HG02943 (cell line): ENCODE results near the gene TROAP.
"Not testable (repeated sequence)": the region's sequence is repeated elsewhere in the genome, so short reads cannot be mapped to it uniquely, and the experiment has no call there.

Experiments
- ATAC-seq: cut with Tn5 transposase; IDR thresholded peaks from one replicate; pipeline ENCODE4 v1.9.1; 2021; ENCODE audit warnings: mild to moderate bottlenecking, low read depth, moderate library complexity; ENCODE audit not compliant: unreplicated experiment

Gene TROAP

DNA sequence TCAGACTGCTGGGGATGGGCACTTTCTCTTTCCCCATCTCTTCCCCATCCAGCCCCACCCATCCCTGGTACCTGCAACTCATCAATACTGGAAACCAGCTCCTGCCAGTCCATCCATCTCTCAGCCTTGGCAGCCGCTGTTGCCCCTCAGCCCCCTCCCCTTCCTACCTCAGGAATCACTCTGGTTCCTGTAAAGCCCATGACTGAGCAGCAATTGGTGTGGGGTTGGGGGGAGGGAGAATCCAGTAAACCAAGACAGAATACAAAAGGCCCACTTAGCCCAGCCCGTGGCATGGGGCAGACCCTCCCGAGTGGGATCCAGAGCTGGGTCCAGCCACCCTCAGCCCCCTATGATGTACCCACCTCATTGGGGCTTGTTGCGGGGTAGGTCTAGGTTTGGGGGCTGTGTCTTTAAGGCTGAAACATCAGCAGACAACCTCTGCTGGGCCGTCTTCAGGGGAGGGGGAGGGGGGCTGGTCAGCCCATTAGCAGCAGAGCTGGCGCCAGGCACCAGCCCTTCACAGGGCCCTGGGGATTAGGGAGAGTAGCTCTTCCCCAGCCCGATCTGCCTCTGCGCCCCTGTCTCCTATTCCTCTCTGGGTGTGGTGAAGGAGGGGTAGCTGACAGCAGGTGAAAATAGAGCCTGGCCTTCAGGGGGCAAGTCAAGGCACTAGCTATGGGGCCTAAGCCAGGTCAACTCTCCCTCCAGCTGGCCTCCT is 28.8 kb upstream of the TROAP start:
- ATAC-seq, result no peak

DNA sequence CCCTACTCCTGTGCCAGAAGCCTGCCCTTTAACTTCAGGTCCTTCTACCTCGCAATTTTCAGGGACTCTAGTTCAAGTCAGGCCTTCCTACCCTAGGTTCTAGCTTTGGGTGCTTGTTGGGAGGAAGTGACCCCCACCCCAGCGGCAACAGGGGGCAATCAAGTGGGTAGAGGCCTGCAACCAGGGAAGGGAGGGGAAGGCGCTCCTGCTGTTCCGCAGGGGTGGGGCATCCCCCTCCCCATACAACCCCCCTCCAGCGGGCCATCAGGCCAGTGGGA is 28.3 kb upstream of the TROAP start:
- no peak for ATAC-seq

DNA sequence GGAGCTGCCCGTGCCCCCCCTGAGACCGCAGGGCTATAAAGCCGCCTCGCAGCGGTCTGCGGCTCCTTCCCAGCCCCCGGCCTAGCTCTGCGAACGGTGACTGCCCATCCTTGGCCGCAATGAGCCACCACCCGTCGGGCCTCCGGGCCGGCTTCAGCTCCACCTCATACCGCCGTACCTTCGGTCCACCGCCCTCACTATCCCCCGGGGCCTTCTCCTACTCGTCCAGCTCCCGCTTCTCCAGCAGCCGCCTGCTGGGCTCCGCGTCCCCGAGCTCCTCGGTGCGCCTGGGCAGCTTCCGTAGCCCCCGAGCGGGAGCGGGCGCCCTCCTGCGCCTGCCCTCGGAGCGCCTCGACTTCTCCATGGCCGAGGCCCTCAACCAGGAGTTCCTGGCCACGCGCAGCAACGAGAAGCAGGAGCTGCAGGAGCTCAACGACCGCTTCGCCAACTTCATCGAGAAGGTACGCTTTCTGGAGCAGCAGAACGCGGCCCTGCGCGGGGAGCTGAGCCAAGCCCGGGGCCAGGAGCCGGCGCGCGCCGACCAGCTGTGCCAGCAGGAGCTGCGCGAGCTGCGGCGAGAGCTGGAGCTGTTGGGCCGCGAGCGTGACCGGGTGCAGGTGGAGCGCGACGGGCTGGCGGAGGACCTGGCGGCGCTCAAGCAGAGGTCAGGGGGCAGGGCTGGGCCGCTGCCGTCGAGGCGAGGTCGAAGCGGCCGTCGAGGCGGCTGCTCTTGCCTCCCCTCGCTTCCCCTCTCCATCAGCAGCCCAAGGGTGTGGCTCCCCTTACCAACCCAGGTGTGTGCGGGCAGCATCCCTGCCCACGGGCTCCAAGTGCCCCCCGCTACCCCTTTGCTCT is 27.7 kb upstream of the TROAP start, which contains the start of gene PRPH:
Gene PRPH (plus strand): TSS at position 66 of the 855 bp plus-strand sequence. CDS start 54 bp downstream, at position 120.
- ATAC-seq, result no peak

DNA sequence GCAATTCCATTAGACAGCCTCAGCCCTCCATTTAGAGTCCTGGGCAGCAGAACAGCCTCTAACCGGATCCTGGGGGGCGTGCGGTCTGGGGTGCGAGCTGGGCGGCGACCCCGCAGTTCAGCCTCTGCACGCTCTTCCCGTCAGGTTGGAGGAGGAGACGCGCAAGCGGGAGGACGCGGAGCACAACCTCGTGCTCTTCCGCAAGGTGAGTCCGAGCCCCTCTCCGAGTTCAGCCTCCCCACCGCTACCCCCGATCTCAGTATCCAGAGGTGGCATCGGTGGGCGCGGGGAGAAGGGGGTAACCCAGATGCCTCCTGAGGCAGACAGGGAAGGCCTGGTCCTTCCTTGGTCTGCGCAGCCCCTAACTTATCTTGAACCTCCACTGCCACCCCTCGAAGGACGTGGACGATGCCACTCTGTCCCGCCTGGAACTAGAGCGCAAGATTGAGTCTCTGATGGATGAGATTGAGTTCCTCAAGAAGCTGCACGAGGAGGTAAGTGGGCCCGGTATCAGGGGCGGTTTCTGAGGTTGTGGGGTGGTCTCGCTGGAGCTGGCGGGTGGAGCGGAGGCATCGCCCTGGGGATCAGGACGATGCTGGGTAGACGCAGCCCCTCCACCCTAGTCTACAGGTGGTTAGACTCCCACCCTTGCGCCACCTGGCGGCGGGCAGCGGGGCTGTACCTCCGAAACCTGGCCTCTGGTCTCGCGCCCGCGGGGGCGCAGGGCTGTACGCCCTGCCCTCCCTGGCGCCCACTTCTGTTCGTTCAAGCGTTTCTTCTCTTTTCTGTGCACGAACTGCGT is 26.8 kb upstream of the TROAP start:
- ATAC-seq, result no peak

DNA sequence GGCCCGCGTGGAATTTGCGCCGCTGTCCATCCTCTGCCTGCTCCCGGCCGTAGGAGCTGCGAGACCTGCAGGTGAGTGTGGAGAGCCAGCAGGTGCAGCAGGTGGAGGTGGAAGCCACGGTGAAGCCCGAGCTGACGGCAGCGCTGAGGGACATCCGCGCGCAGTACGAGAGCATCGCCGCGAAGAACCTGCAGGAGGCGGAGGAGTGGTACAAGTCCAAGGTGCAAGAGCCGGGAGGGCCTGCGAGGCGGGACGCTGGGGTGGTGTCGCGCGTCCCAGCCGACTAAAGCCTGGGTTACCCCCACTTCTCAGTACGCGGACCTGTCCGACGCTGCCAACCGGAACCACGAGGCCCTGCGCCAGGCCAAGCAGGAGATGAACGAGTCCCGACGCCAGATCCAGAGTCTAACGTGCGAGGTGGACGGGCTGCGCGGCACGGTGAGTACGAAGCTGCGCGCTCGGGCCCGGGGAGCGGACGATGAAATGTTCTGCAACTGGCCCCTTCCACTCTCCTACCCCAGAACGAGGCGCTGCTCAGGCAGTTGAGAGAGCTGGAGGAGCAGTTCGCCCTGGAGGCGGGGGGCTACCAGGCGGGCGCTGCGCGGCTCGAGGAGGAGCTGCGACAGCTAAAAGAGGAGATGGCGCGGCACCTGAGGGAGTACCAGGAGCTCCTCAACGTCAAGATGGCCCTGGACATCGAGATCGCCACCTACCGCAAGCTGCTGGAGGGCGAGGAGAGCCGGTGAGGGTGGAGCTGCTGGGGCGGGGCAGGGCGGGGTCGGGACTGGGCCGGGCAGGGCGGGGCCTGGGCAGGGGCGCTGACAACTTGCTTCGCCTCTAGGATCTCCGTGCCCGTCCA is 26.0 kb upstream of the TROAP start:
- no peak for ATAC-seq

DNA sequence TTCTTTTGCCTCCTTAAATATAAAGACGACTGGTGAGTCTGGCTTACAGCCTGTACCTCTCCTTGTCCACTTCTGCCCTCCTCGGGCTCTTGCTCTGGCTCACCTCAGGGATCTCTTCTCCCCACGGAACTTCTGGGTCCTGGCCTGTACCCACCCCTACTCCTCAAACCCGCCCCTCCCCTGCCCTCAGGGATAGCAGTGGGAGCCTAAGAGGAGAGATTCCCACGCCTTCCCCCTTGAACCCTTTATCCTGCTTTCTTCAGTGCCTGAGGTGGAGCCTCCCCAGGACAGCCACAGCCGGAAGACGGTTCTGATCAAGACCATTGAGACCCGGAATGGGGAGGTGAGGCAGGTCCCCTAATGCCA is 25.4 kb upstream of the TROAP start:
- no peak for ATAC-seq

DNA sequence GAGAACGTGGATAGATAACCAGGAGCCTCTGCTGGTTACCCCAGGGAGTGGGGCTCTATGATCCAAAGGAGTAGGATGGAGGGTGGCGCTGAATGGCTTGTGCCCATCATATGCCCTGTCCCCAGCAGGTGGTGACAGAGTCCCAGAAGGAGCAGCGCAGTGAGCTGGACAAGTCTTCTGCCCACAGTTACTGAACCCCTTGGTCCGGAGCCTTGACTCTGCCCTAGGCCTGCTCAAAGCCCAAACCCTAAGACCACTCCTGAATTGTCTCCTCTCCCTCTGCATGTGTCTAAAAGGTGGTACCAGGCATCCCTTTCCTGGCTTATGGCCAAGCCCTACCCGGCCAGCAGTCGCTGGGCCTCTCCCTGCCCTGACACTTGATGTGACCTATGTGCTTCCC is 24.9 kb upstream of the TROAP start:
- ATAC-seq, result no peak

DNA sequence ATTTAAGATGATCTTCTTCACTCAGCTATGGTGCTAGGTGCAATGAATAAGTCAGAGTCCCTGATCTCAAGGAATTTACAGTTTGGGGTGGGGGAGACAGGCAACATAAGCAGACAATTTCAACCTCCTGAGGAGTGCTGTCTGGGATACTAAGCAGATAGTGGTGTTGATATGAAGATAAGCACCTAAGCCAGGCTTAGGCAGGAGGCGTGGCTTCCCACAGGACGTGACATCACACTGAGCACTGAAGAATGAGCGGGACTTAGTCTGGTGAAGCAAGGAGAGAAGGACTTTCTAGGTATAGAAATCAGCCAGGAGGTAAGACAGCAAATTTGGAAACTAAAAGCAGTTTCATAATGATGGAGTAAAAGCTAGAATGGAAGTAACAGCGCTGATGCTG is 21.3 kb upstream of the TROAP start:
- ATAC-seq, result no peak

DNA sequence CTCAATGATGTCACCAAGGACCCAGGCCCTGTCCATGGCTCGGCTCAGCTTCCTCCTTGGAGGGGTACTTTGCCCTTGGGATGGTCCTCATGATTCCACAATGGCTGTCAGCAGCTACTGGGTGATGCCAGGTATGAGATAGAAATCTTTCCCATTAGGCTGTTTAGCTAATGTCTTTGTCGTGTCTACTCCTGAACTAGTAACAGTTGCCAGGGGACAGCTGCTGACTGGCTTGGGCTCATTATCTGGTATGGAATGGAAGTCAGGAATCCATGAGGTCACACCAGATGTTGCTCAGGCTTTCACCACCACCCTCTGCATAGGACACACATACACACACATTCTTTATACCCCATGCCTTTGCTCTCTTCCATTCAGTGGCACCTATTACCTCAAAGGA is 18.9 kb upstream of the TROAP start:
- no peak for ATAC-seq

DNA sequence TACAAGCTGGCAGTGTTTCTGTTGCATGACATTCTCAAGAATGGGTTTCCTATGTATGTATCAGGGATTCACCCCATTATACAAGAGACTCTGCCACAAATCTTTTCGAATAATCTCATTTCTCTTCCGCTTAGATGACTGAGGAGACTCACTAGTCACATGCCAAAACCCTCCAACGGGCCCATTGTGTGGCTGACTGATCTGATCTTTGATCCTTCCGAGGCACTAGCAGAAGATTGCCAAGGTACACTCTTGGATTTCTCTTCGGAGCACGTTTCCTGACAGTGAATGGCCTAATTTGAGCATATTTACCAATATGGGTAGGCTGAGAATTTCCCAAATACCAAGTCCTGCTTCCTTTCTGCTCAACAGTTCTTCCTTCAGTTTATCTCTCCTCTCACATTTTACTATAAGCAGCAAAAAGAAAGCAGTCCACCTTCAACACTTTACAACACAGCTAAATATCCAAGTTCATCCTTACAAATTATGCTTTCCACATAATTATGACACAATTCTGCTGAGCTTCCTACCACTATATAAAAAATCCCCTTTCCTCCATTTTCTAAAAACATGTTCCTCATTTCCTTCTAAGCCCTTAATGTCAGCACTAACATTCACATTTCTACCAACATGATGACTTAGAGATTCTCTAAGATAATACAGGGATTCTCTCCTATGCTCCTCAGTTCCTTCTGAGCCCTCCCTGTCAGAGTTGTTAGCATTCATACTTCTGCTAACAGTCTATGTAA is 17.1 kb upstream of the TROAP start:
- no peak for ATAC-seq

DNA sequence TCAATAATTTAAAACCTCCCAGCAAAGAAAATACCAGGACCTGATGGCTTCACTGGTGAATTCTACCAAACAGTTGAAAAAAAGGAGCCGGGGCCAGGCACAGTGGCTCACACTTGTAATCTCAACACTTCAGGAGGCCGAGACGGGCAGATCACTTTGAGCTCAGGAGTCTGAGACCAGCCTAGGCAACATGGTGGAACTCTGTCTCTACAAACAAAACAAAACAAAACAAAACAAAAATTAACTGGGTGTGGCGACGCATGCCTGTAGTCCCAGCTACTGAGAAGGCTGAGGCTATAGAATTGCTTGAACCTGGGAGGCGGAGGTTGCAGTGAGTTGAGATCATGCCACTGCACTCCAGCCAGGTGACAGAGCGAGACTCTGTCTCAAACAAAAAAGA is 13.7 kb upstream of the TROAP start:
- ATAC-seq, result no peak

DNA sequence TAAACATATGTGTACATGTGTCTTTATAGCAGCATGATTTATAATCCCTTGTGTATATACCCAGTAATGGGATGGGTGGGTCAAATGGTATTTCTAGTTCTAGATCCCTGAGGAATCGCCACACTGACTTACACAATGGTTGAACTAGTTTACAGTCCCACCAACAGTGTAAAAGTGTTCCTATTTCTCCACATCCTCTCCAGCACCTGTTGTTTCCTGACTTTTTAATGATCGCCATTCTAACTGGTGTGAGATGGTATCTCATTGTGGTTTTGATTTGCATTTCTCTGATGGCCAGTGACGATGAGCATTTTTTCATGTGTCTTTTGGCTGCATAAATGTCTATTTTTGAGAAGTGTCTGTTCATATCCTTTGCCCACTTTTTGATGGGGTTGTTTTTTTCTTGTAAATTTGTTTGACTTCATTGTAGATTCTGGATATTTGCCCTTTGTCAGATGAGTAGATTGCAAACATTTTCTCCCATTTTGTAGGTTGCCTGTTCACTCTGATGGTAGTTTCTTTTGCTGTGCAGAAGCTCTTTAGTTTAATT is 12.5 kb upstream of the TROAP start:
- not testable (repeated sequence) for ATAC-seq

DNA sequence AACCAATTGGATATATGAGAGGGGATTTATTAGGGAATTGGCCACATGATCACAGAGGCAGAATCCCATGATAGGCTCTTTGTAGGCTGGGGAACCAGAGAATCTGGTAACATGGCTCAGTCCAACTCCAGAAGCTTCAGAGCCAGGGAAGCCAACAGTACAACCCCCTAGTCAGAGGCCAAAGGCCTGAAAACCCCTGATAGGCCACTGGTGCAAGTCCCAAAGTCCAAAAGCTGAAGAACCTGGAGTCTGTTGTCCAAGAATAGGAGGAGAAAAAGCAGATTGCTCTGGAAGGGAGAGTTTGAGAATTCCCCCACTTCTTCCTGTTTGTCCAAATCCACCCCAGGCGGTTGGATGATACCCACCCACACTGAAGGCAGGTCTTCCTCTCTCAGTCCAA is 8.2 kb upstream of the TROAP start:
- ATAC-seq, result no peak

DNA sequence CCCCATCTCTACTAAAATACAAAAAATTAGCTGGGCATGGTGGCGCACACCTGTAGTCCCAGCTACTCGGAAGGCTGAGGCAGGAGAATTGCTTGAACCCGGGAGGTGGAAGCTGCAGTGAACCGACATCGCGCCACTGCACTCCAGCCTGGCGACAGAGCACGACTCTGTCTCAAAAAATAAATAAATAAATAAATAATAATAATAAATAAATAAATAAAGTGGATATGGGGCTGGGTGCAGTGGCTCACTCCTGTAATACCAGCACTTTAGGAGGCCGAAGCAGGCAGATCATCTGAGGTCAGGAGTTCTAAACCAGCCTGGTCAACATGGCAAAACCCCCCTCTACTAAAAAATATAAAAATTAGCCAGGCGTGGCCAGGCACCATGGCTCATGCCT is 5.9 kb upstream of the TROAP start:
- ATAC-seq, result not testable (repeated sequence)

DNA sequence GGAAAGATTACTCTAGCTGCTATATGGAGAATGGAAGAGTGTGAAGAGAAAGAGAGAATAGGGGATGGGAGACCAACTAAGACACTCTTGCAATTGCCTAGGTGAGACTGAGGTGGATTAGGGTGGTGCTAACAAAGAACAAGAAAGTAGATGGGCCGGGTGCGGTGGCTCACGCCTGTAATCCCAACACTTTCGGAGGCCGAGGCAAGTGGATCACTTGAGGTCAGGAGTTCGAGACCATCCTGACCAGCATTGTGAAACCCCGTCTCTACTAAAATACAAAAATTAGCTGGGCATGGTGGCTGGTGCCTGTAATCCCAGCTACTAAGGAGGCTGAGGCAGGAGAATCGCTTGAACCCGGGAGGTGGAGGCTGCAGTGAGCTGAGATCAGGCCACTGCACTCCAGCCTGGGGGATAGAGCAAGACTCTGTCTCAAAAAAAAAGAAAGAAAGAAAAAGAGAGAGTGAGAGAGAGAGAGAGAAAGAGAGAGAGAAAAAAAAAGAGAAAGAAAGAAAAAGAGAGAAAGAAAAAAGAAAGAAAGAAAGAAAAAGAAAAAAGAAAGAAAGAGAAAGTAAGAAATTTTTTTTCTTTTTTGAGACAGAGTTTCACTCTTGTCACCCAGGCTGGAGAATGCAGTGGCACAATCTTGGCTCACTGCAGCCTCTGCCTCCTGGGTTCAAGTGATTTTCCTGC is 2.5 kb upstream of the TROAP start:
- ATAC-seq, result not testable (repeated sequence)

DNA sequence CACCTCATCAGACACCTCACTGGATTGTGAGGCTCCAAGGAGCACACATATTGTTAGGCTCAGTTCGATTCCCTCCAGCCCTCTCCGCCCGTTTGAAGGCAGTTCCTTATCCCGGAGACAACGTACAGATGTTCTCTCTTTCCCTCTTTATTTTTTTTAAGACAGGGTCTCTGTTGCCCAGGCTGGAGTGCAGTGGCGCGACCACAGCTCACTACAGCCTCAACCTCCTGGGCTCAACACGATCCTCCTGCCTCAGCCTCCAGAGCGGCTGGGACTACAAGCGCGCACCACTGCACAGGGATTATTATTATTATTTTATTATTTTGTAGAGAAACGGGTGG is 718 bp upstream of the TROAP start:
- ATAC-seq, result no peak

DNA sequence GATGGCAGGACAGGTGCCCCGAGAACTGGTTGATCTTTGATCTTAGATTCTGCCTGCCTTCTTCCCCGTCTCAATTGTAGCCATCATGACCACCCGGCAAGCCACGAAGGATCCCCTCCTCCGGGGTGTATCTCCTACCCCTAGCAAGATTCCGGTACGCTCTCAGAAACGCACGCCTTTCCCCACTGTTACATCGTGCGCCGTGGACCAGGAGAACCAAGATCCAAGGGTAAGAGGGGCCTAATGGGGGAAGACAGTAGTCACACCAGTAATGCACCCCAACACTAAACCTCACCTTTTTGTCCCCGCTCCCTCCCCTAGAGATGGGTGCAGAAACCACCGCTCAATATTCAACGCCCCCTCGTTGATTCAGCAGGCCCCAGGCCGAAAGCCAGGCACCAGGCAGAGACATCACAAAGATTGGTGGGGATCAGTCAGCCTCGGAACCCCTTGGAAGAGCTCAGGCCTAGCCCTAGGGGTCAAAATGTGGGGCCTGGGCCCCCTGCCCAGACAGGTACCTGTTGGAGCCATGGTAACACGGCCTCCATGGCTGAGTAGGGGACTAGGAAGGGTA is 556 bp downstream of the TROAP start:
- ATAC-seq, result no peak

DNA sequence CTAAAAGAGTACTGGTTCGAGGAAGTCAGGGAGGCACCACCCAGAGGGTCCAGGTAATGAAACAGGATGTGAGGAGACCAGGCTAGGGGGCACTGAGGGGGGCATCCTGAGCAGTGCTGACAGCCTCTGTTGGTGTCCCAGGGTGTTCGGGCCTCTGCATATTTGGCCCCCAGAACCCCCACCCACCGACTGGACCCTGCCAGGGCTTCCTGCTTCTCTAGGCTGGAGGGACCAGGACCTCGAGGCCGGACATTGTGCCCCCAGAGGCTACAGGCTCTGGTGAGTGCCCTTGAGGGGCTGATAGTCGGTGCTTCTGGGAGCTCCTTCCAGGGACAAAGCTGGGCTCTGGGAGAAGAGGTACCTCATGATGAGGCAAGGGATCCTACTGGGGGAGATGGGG is 2.6 kb downstream of the TROAP start:
- no peak for ATAC-seq

DNA sequence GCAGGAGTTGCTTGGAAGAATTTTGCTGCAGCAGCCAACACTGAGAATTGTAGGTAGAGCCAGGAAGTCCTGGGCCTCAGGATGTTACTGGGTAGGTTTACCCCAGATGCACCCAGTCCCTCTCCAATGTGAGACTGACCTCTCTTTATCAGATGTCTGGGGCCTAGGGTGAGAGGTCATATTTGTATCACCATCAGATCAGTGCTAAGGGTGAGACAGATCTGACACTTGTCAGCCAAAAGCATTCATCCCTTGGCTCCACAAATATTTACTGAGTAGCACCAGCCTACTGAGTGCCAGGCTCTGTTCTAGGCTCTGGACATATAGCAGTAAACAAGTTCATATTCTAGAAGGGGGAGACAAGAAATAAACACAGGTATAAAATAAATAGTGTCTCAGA is 4.3 kb downstream of the TROAP start:
- ATAC-seq, result no peak
